Suprapubic skin (tissue), 4 donors: Measurements from ENCODE around the gene GALNT17. TPM values are rescaled to one million over a fixed set of nuclear protein-coding genes. Genes with fewer than 3 reads are reported as not detected.

Source experiments
- DNase-seq, 2 donors: peaks; one replicate each; pipeline ENCODE4 v3.0.0-alpha.2; 2019; ENCODE audit warnings: low spot score in 2 of 2
- H3K27ac ChIP-seq: fragments of 200-600 bp; sonication (generic); one replicate; pipeline ENCODE4 v1.5.1; 2019
- H3K27me3 ChIP-seq: fragments of 200-600 bp; sonication (generic); one replicate; pipeline ENCODE4 v1.5.1; 2019
- H3K36me3 ChIP-seq: fragments of 200-600 bp; sonication (generic); one replicate; pipeline ENCODE4 v1.5.1; 2019
- H3K4me1 ChIP-seq: fragments of 200-600 bp; sonication (generic); one replicate; pipeline ENCODE4 v1.5.1; 2019
- H3K4me3 ChIP-seq: fragments of 200-600 bp; sonication (generic); one replicate; pipeline ENCODE4 v1.5.1; 2019; ENCODE audit warnings: mild to moderate bottlenecking
- H3K9me3 ChIP-seq: fragments of 200-600 bp; sonication (generic); one replicate; pipeline ENCODE4 v1.5.1; 2019
- CTCF ChIP-seq, 2 donors: fragments of 200-600 bp in 1 of 2; fragments of 450-650 bp in 1 of 2; sonication (generic) in 1 of 2; IDR thresholded peaks; one replicate each; pipeline ENCODE4 v1.5.1; 2016 to 2019; ENCODE audit warnings: antibody characterized with exemption in 2 of 2, mild to moderate bottlenecking in 1 of 2, moderate library complexity in 1 of 2
- EP300 ChIP-seq: sonication (generic); formaldehyde crosslinking; IDR thresholded peaks from one replicate; pipeline ENCODE4 v1.6.1; 2017; ENCODE audit warnings: antibody characterized with exemption
- POLR2A ChIP-seq, 2 donors: fragments of 450-650 bp; IDR thresholded peaks; one replicate each; pipeline ENCODE4 v1.6.1; 2017; ENCODE audit warnings: antibody characterized with exemption in 2 of 2, mild to moderate bottlenecking in 2 of 2, moderate library complexity in 2 of 2
- POLR2AphosphoS5 ChIP-seq, 3 donors: sonication (generic); formaldehyde crosslinking; IDR thresholded peaks; one replicate each; pipeline ENCODE4 v1.6.1; 2017; ENCODE audit warnings: antibody characterized with exemption in 3 of 3
- WGBS: methylation state at CpG from one replicate; pipeline ENCODE4 v1.1.5; 2018; 5-methylcytosine and 5-hydroxymethylcytosine counted together
- total RNA-seq, 4 donors: library from RNA; depleted of rRNA; stranded (reverse); fragments of >200 nt; gene quantifications; one replicate each; pipeline ENCODE4 v1.1.0, GENCODE V29; 2016

The GALNT17 gene
- total RNA-seq, 4 donors from 2014 or later = 2.0 to 4.7 (median 2.7) TPM

GRCh38 chr7:71498381-71498780, 366.4 kb downstream of the GALNT17 start:
- Histone ChIP-seq H3K4me3 (no peak overlapping the region), H3K4me1 (peaks cover 4% of the 10 kb centered on the region), H3K36me3 (no peaks in the 10 kb centered on the region), H3K27me3 (no peaks in the 10 kb centered on the region), H3K27ac (no peak overlapping the region), H3K9me3 (no peaks in the 10 kb centered on the region)
- TF ChIP-seq POLR2A (IDR thresholded peaks at IDR 0.05) = no peak
- TF ChIP-seq EP300 = no peak
- no peak for TF ChIP-seq POLR2AphosphoS5 (IDR thresholded peaks at IDR 0.05)
- TF ChIP-seq CTCF (IDR thresholded peaks at IDR 0.05) = no peak
- DNase-seq = no peak
- WGBS = 70% methylated on average over 3 of the region's 3 CpGs

- 81% methylated on average over 7 of the region's 7 CpGs for WGBS
- no peak overlapping the region for H3K27ac ChIP-seq
- DNase-seq = no peak
- H3K36me3 ChIP-seq = no peaks in the 10 kb centered on the region
- no peaks in the 10 kb centered on the region for H3K9me3 ChIP-seq
- no peak for TF ChIP-seq EP300
- no peak for TF ChIP-seq POLR2AphosphoS5 (IDR thresholded peaks at IDR 0.05)
- TF ChIP-seq POLR2A (IDR thresholded peaks at IDR 0.05) = no peak
- no peak for TF ChIP-seq CTCF (IDR thresholded peaks at IDR 0.05)
- no peaks in the 10 kb centered on the region for H3K27me3 ChIP-seq
- H3K4me3 ChIP-seq = no peak overlapping the region
- no peaks in the 10 kb centered on the region for H3K4me1 ChIP-seq
Measured at GRCh38 chr7:71504697-71505441, 372.9 kb downstream of the GALNT17 start.

- Histone ChIP-seq H3K27me3 (no peaks in the 10 kb centered on the region), H3K27ac (no peak overlapping the region), H3K9me3 (no peaks in the 10 kb centered on the region), H3K4me1 (no peaks in the 10 kb centered on the region), H3K4me3 (no peak overlapping the region), H3K36me3 (no peaks in the 10 kb centered on the region)
- DNase-seq = no peak
- TF ChIP-seq POLR2A (IDR thresholded peaks at IDR 0.05) (no peak), POLR2AphosphoS5 (IDR thresholded peaks at IDR 0.05) (no peak), EP300 (no peak), CTCF (IDR thresholded peaks at IDR 0.05) (no peak)
- 90% methylated on average over 6 of the region's 6 CpGs for WGBS
Measured at GRCh38 chr7:71506822-71507221, 374.9 kb downstream of the GALNT17 start.

GRCh38 chr7:71507680-71508602, 376.0 kb downstream of the GALNT17 start:
- Histone ChIP-seq H3K4me3 (no peak overlapping the region), H3K9me3 (no peaks in the 10 kb centered on the region), H3K36me3 (no peaks in the 10 kb centered on the region), H3K27me3 (no peaks in the 10 kb centered on the region), H3K4me1 (no peaks in the 10 kb centered on the region), H3K27ac (no peak overlapping the region)
- no peak for TF ChIP-seq POLR2AphosphoS5 (IDR thresholded peaks at IDR 0.05)
- TF ChIP-seq POLR2A (IDR thresholded peaks at IDR 0.05) = no peak
- no peak for TF ChIP-seq EP300
- TF ChIP-seq CTCF (IDR thresholded peaks at IDR 0.05) = no peak
- no peak for DNase-seq
- WGBS = 51% methylated on average over 14 of the region's 14 CpGs

GRCh38 chr7:71509381-71509780, 377.4 kb downstream of the GALNT17 start:
- no peak overlapping the region for H3K4me3 ChIP-seq
- no peaks in the 10 kb centered on the region for H3K4me1 ChIP-seq
- no peaks in the 10 kb centered on the region for H3K27me3 ChIP-seq
- WGBS = 13% methylated on average over 1 of the region's 1 CpG
- no peaks in the 10 kb centered on the region for H3K9me3 ChIP-seq
- TF ChIP-seq POLR2A (IDR thresholded peaks at IDR 0.05) = no peak
- TF ChIP-seq EP300 = no peak
- TF ChIP-seq POLR2AphosphoS5 (IDR thresholded peaks at IDR 0.05) = no peak
- TF ChIP-seq CTCF (IDR thresholded peaks at IDR 0.05) = no peak
- H3K27ac ChIP-seq = no peak overlapping the region
- no peaks in the 10 kb centered on the region for H3K36me3 ChIP-seq
- DNase-seq = no peak
